GM19023 (cell line): ENCODE data around the gene DIS3L2.
"Not testable (repeated sequence)": the region's sequence is repeated elsewhere in the genome, so short reads cannot be mapped to it uniquely, and the experiment has no call there.

ENCODE experiments used
- ATAC-seq: cut with Tn5 transposase; IDR thresholded peaks from one replicate; pipeline ENCODE4 v1.9.1; 2021; ENCODE audit warnings: mild to moderate bottlenecking, moderate library complexity; ENCODE audit not compliant: unreplicated experiment

The DIS3L2 gene

DNA sequence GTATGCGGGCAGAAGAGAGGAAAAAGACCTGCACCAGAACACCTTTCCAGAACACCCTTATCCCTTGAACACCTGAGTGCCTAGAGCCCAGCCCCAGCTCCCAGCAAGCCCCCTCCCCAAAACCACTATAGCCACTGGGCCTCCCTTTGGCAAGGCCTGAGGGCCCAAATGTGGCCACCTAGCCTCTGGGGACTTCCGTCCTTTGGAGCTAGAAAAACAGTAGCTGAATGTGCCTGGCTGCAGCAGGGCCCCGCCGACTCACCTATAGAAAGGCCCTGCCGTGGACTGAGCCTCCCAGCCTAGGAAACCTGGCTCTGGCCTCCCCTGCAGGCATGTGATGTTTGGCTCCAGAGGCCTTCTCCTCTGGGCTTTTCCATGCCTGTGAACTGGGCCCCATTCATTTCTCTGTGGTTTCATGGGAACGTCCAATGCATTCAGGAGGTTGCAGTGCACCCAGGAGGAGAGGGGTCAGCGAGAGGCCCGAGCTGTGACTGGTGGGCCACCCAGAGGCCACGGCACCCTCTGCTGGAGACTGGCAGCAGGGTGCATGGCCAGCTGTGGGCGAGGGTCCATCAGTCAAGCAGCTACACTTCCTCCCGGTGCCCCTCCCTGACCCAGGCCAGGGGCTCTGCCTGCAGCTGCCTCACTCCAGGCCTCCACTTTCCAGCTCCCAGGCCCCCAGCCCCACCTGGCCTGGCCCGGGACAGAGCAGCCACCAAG is 401.7 kb downstream of the DIS3L2 start:
- ATAC-seq, result not testable (repeated sequence)

DNA sequence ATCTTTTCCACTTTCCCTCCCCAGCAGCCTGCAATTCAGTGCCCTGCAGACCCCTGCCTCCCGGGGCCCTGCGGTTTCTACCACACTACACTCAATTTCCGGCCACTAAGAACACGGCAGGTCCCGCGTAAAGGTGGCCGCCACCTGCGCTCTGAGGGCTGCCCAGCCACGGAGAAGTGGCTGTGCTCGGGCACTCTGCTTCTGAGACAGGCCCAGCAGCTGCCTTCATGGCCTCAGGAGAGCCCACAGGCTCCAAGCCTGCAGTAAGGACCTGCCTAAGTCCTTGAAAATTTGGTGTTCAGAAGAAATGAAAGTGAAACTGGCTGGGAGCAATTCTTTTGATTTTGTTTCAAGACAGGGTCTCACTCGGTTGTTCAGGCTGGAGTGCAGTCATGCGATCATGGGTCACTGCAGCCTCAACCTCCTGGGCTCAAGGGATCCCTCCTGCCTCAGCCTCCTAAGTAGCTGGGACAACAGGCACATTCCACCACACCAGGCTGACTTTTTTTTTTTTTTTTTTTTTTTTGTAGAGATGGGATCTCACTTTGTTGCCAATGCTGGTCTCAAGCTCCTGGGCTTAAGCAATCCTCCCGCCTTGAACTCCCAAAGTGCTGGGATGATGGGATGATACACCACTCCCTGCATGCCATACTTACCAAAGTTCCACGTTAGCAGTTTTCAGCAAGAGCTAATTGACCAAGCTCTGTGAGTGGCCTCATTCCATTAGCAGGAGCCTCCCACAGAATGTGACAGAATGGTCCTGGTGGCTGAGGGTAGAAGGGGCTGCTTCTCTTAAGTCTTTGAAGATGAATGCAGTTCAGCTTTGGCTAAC is 402.5 kb downstream of the DIS3L2 start:
- no peak for ATAC-seq

DNA sequence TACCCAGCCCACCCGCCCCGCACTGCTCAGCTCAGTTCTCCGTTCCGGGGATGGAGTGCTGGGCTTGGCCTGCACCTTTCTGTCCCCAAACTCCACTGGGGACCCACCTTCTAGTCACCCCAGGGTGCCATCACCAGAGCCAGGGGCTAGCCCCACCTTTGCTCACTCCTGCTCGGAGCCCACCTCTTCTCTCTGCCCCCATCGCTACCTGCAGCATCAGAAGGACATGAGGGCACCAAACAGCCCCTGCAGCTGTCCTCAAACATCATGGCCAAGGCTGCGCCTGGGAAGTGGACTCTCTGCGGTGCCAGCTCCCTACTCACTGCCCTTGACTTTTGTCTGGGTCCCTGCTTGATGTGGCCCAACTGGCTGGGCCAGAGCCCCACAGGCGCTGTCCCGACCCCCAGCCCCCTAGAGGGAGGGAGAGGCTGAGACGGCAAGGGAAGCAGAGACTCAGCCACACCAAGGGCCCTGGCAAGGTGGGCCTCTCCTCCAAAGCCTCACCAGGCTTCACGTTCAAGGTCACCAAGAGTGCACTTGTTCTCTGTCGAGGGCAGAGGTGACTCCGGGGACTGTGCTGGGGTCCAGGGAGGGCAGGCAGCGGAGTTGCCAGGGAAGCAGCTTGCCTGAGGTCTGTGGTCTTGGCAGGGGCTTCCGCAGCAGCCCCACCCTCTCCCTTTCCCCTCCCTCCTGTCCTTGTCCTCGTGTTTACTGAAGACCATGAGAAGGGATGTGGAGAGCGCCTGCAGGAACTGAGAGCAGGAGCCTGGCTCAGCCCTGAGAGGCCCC is 403.5 kb downstream of the DIS3L2 start:
- not testable (repeated sequence) for ATAC-seq

DNA sequence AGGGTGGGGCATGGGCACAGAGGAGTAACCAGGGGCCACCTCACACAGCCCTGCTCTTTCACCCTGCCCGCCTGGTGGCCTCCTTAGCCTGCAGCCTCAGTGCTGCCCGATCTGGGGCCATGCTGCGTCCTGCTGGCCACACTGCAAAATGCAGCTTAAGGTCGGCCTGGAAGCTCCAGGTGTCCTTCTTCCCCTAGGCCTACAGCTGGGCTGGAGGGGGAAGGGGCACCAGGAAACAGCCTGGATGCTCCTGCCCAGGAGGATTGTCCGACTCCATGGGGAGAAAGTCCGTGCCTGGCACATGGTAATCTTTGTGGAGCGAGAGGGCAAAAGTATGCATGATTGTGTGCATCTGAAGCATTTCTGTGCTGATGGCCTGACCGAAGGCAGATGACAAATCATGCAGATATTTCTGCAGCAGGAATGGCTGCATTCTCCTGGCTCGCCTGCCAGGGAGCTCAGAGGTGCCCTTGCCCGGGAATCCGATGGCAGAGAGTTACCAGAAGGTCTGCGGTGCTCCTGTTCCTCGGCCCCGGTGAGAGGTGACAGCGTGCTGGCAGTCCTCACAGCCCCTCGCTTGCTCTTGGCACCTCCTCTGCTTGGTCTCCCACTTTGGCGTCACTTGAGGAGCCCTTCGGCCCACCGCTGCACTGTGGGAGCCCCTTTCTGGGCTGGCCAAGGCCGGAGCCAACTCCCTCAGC is 404.3 kb downstream of the DIS3L2 start:
- no peak for ATAC-seq

DNA sequence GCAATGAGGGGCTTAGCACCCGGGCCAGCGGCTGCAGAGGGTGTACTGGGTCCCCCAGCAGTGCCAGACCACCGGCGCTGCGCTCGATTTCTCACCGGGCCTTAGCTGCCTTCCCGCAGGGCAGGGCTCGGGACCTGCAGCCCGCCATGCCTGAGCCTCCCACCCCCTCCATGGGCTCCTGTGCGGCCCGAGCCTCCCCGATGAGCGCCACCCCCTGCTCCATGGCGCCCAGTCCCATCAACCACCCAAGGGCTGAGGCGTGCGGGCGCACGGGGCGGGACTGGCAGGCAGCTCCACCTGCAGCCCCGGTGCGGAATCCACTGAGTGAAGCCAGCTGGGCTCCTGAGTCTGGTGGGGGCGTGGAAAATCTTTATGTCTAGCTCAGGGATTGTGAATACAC is 404.9 kb downstream of the DIS3L2 start:
- ATAC-seq, result not testable (repeated sequence)

DNA sequence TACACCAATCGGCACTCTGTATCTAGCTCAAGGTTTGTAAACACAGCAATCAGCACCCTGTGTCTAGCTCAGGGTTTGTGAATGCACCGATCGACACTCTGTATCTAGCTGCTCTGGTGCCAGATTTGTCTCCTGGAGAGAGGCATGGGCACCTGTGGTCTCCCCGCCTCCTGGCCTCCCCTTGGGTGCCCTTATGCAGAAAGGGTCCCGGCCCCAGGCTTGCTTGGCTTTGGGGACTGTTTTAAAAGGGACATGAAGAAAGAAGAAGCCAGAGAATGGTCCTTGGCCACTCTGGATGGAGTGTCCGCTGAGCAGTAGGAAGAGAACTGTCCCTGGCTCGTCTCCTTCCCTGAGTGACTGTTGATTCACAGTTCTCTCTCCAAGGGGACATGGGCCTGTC is 405.5 kb downstream of the DIS3L2 start:
- no peak for ATAC-seq

DNA sequence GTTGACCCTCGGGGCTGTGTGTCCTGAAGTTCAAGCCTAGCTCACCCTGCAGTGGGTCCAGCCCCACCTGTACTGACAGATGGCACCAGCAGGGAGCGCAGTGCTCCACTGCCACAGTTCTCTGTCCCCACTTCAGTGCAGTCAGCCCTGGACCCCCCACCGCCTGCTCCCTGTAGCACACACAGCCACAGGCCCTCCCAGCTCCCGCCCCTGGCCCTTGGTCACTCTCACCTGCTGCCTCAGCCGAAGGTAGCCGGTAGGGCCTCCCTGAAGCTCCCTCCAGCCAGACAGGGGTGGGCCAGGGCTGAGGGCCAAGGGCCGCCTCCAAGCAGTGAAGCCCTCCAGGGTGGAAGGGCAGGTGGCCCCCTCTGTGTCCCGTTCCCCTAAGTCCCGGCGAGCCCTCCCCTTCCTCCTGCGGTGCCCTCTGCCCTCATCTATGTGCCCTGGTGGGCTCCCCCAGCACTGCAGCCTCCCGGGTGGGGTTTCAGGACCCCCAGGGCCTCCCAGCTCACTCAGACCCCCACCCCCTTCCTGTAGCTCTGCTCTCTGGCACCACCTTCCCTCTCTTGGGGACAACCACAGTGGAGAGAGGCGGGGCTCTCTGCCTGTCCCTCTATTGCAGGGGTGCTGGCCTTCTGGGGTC is 406.2 kb downstream of the DIS3L2 start:
- ATAC-seq, result no peak

DNA sequence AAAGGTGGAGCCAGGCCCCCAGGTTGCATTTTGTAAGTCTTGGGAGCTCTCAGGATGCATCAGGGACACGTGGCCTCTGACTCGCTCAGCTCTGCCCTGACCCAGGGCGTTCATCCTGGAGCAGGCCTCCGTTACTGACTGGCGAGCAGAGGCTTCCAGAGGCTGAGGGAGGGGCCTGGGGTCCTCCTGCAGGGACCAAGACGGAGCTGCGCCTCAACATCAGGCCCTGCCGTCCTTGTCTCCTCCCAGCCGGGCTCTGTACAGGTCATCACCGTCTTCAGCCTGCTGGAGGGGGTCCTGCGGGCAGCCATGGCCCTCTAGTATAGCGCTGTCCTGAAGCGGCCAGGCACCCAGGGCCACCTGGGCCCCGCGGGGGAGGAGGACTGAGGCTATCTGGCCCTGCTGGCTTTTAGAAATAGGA is 406.8 kb downstream of the DIS3L2 start:
- ATAC-seq, result no peak

DNA sequence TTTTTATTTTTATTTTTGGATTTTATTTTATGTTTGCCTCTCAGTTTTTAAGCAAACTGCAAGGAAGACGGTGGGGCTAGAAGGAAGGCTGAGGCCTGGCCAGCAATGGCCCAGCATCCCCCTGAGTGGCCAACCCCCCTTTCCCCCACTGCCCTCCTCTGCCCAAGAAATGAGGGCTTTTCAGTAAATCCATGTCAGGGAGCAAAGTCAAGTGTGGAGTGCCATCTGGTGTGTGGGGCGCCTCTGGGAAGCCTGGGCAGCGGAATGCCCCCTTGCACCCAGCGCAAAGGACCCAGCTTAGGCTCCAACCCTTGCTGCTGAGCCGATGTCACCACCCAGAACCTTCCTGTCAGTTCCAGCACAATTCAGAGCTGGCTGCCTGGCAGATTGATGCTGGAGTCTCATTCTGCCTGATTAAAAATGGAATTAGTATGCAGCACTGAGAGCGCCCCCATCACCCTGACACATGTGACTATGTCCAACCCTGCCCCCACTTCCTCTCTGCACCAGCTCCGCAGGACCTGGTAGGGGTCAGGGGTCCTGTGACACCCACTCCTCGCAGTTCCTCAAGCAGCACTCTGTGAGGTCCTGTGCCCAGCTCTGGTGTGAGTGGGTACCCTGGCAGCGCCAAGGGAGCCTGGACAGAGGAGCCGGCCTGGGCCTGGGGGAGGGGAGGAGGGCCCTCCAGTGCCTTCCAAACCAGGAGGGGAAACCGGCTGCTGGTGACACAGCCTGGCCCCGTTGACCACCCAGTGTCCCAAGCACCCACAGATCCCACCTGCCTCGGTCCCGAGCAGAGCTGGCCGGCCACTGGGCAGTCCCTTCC is 407.8 kb downstream of the DIS3L2 start:
- ATAC-seq, result no peak

DNA sequence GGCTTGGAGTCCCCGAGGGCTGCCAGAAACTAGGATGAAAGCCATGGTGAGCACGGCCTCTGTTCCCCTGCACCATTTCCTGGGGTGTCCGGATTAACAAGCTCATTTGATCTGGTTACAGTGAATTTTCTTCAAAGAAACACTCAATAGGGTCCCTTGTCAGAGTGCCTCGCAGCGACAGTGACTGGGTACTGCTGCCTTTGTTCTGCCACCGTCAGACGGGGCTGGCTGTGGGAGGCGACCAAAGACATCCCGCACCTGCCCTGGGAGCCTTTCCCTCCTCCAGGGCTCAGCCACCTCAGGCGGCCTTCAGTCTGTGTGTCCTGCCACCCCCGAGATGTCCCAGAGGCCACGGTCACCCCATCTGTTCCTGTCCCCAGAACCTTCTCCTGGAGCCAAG is 408.5 kb downstream of the DIS3L2 start:
- ATAC-seq, result not testable (repeated sequence)

DNA sequence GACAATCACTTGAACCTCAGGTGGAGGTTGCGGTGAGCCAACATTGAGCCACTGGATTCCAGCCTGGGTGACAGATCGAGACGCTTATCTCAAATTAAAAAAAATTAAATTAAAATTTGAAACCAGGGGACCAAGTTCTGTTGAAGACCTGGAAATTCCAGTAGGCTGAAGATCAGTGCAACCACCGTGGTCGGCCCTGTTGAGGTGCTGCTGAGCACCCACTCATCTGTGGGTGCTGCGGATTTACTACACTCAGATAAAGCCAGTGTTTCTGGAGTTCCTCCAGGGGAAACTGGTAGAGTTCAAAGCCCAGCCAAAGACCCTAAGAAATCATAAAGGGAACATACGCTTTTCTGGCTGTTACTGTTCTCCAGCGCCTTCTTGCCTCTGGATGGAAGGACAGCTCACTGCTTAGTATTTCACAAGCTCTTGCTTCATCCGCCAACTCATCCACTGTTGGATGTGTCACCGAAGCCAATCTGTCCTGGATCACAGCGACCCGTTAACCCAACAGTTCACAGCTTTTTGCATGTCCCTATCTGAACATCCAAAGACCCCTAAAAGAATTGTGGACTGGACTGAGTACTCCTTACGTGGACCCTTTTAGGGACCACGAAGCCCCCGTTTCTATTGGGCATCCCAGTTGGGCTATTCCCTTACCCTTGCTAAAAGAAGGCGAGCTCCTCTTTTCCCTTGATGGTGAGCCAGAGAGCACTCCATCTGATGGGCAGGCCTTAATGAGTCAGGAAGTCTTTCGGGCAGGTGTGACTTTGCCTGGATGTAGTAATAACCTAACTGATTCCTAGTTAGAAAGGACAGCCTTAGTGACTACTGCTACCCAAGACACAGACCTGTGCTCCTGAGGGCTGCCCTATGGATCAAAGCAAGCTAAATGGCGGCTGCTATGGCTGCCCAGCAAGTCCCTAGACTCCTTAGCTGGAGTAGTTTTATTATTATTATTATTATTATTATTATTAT is 411.0 kb downstream of the DIS3L2 start:
- ATAC-seq, result no peak

DNA sequence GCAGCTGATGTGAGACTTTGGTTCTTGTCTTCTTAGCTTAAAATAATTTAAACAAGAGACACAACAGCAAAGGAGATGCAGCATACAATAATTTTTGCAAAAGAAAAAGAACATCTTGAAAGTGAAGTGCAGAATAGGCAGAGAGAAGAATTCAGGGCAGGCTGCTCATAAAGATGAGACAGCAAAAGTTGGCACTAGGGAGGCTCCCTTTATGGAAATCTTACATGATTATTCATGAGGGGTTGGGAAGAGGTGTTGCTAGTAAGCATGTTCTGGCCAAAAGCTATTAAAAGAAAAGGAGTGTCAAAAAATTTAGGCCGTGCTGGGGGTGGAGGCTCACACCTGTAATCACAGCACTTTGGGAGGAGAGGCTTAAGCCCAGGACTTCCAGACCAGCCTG is 412.8 kb downstream of the DIS3L2 start:
- no peak for ATAC-seq

DNA sequence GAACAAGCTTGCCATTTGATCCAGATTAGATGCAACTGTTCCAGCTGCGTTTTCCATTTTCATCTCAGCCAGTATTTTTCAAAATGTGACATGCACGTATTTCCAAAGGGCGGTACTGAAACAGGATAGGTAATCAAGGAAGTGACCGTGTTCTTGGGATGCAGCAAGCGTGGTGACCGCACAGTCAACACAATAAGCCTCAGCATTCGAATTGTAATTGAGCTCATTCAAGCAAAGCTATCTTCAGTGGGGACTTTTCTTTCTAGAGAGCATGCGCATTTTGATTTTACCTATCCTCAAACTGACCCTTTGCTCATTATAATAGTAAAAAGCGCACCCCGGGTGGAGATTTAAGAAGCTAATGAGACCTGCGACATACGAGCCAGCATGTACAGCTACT is 413.7 kb downstream of the DIS3L2 start:
- no peak for ATAC-seq

DNA sequence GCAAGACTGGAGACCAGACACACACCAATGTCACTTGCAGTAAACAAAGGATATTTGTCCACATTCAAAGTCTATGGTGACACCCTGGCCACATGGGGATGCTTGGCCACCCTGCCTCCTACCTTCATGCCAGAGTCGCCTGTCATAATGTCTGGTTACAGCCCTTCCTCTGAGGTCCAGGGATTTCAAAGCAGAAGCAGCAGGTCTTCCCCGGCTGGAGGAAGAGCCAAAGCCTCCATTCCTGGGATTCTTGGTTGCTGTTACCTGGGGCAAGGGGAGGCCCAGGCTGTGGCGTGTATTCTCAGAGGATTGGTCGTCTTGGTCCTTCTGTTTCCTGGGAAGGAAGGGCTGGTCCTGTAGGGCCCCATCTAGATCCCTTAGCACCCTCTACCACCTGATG is 414.7 kb downstream of the DIS3L2 start:
- ATAC-seq, result no peak

DNA sequence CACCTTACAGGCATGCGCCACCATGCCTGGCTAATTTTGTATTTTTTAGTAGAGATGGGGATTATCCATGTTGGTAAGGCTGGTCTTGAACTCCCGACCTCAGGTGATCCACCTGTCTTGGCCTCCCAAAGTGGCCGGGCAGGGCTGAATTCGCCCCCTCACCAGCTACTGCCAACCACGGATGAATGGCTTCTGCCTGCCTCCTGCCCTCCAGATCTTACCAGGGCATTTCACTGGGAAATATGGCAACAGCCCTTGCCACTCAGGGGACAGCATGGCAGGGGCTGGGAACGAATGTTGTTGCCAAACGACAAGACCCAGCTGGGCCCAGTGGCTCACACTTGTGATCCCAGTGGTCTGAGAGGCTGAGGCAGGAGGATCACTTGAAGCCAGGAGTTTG is 415.2 kb downstream of the DIS3L2 start:
- ATAC-seq, result no peak

DNA sequence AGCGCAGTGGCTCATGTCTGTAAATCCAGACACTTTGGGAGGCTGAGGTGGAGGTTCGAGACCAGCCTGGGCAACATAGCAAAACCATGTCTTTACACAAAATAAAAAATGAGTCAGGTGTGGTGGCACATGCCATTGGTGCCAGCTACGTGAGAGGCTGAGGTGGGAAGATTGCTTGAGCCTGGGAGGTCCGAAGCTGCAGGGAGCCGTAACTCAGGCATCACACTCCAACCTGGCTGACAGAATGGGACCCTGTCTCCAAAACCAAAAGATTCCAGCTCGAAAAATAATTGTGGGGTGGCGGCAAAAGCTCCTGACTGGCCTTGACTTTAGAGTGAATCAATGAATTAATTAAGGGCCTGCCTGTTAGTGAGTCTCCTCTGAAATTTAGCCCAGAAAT is 415.8 kb downstream of the DIS3L2 start:
- no peak for ATAC-seq

DNA sequence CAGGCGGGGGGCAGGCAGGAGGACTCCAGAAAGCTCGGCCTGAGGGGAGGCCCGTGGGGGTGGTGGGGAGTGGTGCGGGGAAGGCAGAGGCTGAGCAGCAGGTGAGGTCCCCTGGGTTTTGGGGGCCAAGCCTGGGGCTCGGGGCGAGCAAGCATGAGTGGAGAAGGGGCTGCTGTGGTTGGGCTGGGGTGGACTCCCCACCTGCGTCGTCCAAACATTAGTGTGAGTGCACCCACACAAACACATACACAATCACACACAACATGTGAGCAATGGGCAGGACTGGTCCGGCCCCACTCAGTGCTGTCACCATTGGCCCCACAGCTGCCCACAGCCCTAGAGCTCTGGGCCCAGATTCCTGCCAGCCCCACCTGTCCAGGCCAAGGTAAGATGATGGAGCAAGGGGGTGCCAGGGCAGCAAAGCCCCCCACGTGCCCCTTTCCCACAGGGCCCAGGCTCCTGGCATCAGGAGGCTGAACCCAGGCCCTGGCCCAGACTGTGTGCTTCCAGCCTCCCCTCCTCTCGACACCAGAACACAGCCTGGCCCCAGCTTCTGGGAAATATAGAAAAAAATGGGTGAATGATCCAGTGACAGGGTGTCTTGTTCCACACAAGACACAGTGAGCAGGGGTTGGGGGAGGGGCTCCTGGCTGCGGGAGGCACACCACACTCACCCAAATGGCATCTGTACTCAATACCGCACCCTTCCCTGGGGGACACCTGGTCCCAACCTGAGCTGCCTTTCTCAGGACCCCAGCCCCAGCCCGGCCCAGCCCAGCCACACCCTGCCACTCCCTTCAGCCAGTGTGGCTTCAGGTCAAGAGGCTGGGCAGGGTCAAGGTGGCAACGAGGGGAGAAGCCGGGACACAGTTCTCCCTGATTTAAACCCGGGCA is 416.6 kb downstream of the DIS3L2 start:
- no peak for ATAC-seq
